ENCODE results near the gene USP12. TPM values are rescaled to one million over a fixed set of nuclear protein-coding genes. Genes with fewer than 3 reads are reported as not detected.

Gene USP12
- total RNA-seq, 1 donor from 2014 or later: 19.7 TPM

DNA sequence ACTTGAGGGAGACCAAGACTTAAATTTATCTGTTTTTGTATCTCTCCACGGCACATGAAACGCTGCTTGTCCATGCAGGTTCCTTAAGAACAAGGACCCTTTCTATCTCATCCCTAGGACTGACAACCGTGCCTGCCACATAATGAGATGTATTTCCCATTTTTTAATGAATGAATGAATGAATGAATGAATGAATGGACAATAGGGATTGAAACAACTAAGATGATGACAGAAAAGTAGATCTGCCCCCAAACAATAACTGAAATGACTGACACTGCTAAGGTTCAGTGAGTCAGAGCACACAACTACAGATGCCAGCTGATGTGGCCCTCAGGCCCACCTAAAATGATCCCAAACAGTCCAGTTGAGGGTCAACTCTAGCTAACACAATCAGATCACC lies 69.8 kb downstream of the USP12 start:
- Histone ChIP-seq H3K9ac (no peak overlapping the region), H3F3A (ENCODE audit: low read depth) (no peaks in the 10 kb centered on the region), H2AFZ (replicated peaks) (no peak overlapping the region), H3K36me3 (no peaks in the 10 kb centered on the region), H3K79me2 (ENCODE audit: low read depth) (peaks cover 7% of the 10 kb centered on the region), H4K20me1 (ENCODE audit: low read depth) (no peaks in the 10 kb centered on the region), H3K9me3 (ENCODE audit: low read depth) (no peaks in the 10 kb centered on the region), H3K4me1 (no peaks in the 10 kb centered on the region), H3K27ac (no peak overlapping the region), H3K27me3 (no peaks in the 10 kb centered on the region), H3K4me2 (no peak overlapping the region), H3K4me3 (no peak overlapping the region)
- no peak overlapping the region for H3K27ac Mint-ChIP-seq
- H3K27me3 Mint-ChIP-seq (ENCODE audit: insufficient read depth, low read depth): no peaks in the 10 kb centered on the region
- peaks cover 18% of the 10 kb centered on the region for H3K36me3 Mint-ChIP-seq
- H3K4me3 Mint-ChIP-seq: no peak overlapping the region
- DNase-seq (ENCODE audit: low spot score): no peak
- H3K9me3 Mint-ChIP-seq: no peaks in the 10 kb centered on the region
- H3K4me1 Mint-ChIP-seq: no peaks in the 10 kb centered on the region
- no peak for TF ChIP-seq EZH2phosphoT487 (IDR thresholded peaks at IDR 0.05)
- no peak for TF ChIP-seq EZH2 (IDR thresholded peaks at IDR 0.05)
- TF ChIP-seq, protein P1, sequence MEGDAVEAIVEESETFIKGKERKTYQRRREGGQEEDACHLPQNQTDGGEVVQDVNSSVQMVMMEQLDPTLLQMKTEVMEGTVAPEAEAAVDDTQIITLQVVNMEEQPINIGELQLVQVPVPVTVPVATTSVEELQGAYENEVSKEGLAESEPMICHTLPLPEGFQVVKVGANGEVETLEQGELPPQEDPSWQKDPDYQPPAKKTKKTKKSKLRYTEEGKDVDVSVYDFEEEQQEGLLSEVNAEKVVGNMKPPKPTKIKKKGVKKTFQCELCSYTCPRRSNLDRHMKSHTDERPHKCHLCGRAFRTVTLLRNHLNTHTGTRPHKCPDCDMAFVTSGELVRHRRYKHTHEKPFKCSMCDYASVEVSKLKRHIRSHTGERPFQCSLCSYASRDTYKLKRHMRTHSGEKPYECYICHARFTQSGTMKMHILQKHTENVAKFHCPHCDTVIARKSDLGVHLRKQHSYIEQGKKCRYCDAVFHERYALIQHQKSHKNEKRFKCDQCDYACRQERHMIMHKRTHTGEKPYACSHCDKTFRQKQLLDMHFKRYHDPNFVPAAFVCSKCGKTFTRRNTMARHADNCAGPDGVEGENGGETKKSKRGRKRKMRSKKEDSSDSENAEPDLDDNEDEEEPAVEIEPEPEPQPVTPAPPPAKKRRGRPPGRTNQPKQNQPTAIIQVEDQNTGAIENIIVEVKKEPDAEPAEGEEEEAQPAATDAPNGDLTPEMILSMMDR (IDR thresholded peaks at IDR 0.05): no peak

DNA sequence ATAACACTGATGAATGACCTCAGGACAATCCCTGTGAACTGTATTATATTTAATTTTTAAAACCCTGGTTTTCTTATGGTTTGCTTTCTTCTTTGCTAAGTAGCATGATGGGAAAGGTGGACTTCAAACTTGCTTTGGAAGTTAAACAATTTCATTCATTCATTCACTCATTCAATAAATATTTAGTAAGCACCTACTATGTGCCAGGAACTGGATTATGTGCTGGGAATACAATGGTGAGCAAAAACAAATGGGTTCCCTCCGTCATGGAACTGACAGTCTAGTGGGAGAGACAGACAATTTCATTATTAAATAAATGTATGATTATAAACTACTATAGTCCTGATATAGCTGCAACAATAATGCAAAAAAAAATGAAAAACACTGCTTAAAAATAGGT lies 70.3 kb downstream of the USP12 start:
- no peak overlapping the region for H3K4me3 Mint-ChIP-seq
- H4K20me1 ChIP-seq (ENCODE audit: low read depth): no peaks in the 10 kb centered on the region

GRCh38 chr13:27097691-27098090 lies 73.9 kb downstream of the USP12 start:
- TF ChIP-seq EZH2 (IDR thresholded peaks at IDR 0.05): no peak
- TF ChIP-seq, protein P1 (IDR thresholded peaks at IDR 0.05): no peak
- TF ChIP-seq EZH2phosphoT487 (IDR thresholded peaks at IDR 0.05): no peak
- Histone ChIP-seq H3K27me3 (no peaks in the 10 kb centered on the region), H3K4me1 (no peaks in the 10 kb centered on the region), H3K79me2 (ENCODE audit: low read depth) (no peaks in the 10 kb centered on the region), H3F3A (ENCODE audit: low read depth) (no peaks in the 10 kb centered on the region), H3K9ac (no peak overlapping the region), H2AFZ (replicated peaks) (no peak overlapping the region), H4K20me1 (ENCODE audit: low read depth) (no peaks in the 10 kb centered on the region), H3K9me3 (ENCODE audit: low read depth) (no peaks in the 10 kb centered on the region), H3K4me3 (no peak overlapping the region), H3K27ac (no peak overlapping the region), H3K36me3 (no peaks in the 10 kb centered on the region), H3K4me2 (no peak overlapping the region)
- Mint-ChIP-seq H3K36me3 (peaks cover 38% of the 10 kb centered on the region), H3K27me3 (ENCODE audit: insufficient read depth, low read depth) (no peaks in the 10 kb centered on the region), H3K4me3 (no peak overlapping the region), H3K4me1 (no peaks in the 10 kb centered on the region), H3K27ac (no peak overlapping the region), H3K9me3 (no peaks in the 10 kb centered on the region)
- DNase-seq (ENCODE audit: low spot score): no peak

More for the DNA sequence above, 70.3 kb downstream of the USP12 start:
- Mint-ChIP-seq H3K4me1 (no peaks in the 10 kb centered on the region), H3K9me3 (no peaks in the 10 kb centered on the region), H3K27ac (no peak overlapping the region), H3K36me3 (peaks cover 18% of the 10 kb centered on the region), H3K27me3 (ENCODE audit: insufficient read depth, low read depth) (no peaks in the 10 kb centered on the region)
- H3K9ac ChIP-seq: no peak overlapping the region
- no peaks in the 10 kb centered on the region for H3F3A ChIP-seq (ENCODE audit: low read depth)
- peaks cover 5% of the 10 kb centered on the region for H3K79me2 ChIP-seq (ENCODE audit: low read depth)
- H3K4me1 ChIP-seq: no peaks in the 10 kb centered on the region
- no peak overlapping the region for H3K4me3 ChIP-seq
- TF ChIP-seq EZH2 (IDR thresholded peaks at IDR 0.05): no peak
- TF ChIP-seq EZH2phosphoT487 (IDR thresholded peaks at IDR 0.05): no peak
- TF ChIP-seq, protein P1 (IDR thresholded peaks at IDR 0.05): no peak
- no peaks in the 10 kb centered on the region for H3K9me3 ChIP-seq (ENCODE audit: low read depth)
- no peak overlapping the region for H3K27ac ChIP-seq
- no peak overlapping the region for H2AFZ ChIP-seq (replicated peaks)
- H3K36me3 ChIP-seq: no peaks in the 10 kb centered on the region
- no peaks in the 10 kb centered on the region for H3K27me3 ChIP-seq
- no peak for DNase-seq (ENCODE audit: low spot score)
- no peak overlapping the region for H3K4me2 ChIP-seq
